Spinal cord (tissue), 10 donors: ENCODE measurements around the gene RPL18. TPM values are rescaled to one million over a fixed set of nuclear protein-coding genes. Genes with fewer than 3 reads are reported as not detected.
"Not testable (repeated sequence)": the region's sequence is repeated elsewhere in the genome, so short reads cannot be mapped to it uniquely, and the experiment has no call there.

Source experiments
- DNase-seq, 6 donors: peaks; one replicate each; pipeline versions ENCODE4 v3.0.0 to v3.0.0-alpha.2; 2013 to 2015; ENCODE audit warnings: low spot score in 6 of 6, low read depth in 4 of 6
- H3K27ac ChIP-seq: one replicate; pipeline ENCODE4 v1.5.1; 2013; ENCODE audit warnings: low read depth, low read length, control low read depth
- H3K27me3 ChIP-seq: one replicate; pipeline ENCODE4 v1.6.1; 2013; ENCODE audit warnings: low read length; ENCODE audit not compliant: control insufficient read depth, insufficient read depth
- H3K36me3 ChIP-seq: one replicate; pipeline ENCODE4 v1.6.1; 2013; ENCODE audit warnings: low read length; ENCODE audit not compliant: control insufficient read depth, insufficient read depth
- H3K4me1 ChIP-seq: one replicate; pipeline ENCODE4 v1.6.1; 2013; ENCODE audit warnings: low read length; ENCODE audit not compliant: control insufficient read depth, insufficient read depth
- H3K4me3 ChIP-seq: one replicate; pipeline ENCODE4 v1.5.1; 2013; ENCODE audit warnings: low read depth, low read length, control low read depth
- H3K9me3 ChIP-seq: one replicate; pipeline ENCODE4 v1.6.1; 2013; ENCODE audit warnings: low read length; ENCODE audit not compliant: control insufficient read depth, insufficient read depth
- WGBS: methylation state at CpG from one replicate; pipeline ENCODE4 v1.1.5; 2013; ENCODE audit warnings: missing lambda C conversion rate; ENCODE audit not compliant: insufficient coverage; 5-methylcytosine and 5-hydroxymethylcytosine counted together
- polyA plus RNA-seq, 2 donors: library from polyadenylated mRNA; unstranded; fragments of 120-200 nt; gene quantifications; one replicate each; pipeline ENCODE4 v1.2.1, GENCODE V29; 2013; ENCODE audit not compliant: insufficient read length in 2 of 2
- total RNA-seq, 2 donors: library from RNA; depleted of rRNA in 1 of 2; stranded (reverse); fragments of 120-200 nt in 1 of 2; fragments of >200 nt in 1 of 2; gene quantifications; one replicate each; pipeline versions ENCODE4 v1.2.3 to v1.2.4, GENCODE V29; 2013 to 2014
- donor health status: healthy.

The RPL18 gene
- total and polyA plus RNA-seq, 4 donors, result 747 to 1,623 (median 1,033) TPM

GRCh38 chr19:48595171-48595570 lies 23.8 kb downstream of the RPL18 start:
- H3K4me3 ChIP-seq, result no peak overlapping the region
- no peaks in the 10 kb centered on the region for H3K27me3 ChIP-seq
- no peaks in the 10 kb centered on the region for H3K9me3 ChIP-seq
- WGBS, result 93% methylated on average over 9 of the region's 9 CpGs
- no peak overlapping the region for H3K27ac ChIP-seq
- DNase-seq, result no peak
- no peaks in the 10 kb centered on the region for H3K36me3 ChIP-seq
- H3K4me1 ChIP-seq, result no peaks in the 10 kb centered on the region

GRCh38 chr19:48591021-48591420 lies 28.0 kb downstream of the RPL18 start:
- no peak for DNase-seq
- no peaks in the 10 kb centered on the region for H3K36me3 ChIP-seq
- 80% methylated on average over 3 of the region's 5 CpGs for WGBS
- no peak overlapping the region for H3K4me3 ChIP-seq
- H3K4me1 ChIP-seq, result peaks cover 12% of the 10 kb centered on the region
- H3K27me3 ChIP-seq, result peaks cover 5% of the 10 kb centered on the region
- H3K9me3 ChIP-seq, result no peaks in the 10 kb centered on the region
- no peak overlapping the region for H3K27ac ChIP-seq

DNA sequence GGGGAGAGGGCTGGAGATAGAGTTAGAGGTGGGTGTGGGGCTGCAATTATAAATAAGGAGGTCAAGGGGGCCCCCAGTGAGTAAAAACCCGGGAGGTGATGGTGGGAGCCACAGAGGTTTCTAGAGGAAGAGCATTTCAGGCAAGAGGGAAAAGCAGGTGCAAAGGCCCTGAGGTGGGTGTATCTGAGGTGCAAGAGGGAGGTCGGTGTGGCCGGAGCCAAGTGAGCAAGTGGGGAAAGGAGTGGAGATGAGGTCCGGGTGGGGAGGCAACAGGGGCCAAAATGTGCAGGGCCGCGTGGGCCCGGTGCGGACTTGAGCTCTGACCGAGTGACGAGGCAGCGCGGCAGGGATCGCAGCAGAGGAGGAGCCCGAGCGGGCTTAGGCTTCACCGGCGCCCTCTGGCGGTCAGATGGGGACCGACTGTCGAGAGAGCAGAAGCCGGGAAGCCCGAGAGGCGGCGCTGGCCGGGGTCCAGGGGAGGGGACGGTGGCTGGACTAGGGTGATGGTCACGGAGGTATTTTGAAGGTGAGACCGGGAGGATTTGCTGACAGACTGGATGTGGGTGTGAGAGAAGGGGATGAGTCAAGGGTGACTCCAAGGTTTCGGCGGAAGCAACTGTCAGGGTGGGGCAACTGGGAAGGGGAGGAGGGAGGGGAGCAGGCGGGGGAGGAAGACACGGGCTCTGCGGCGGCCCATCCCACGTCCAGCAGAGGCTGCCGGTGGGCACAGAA lies 30.1 kb downstream of the RPL18 start:
- peak in 5 of 6 donors; percentile 26 to 89 (median 64) for DNase-seq
- Histone ChIP-seq H3K4me3 (peak overlapping the region; percentile 22), H3K9me3 (no peaks in the 10 kb centered on the region), H3K27ac (no peak overlapping the region), H3K4me1 (peaks cover 16% of the 10 kb centered on the region), H3K27me3 (peaks cover 5% of the 10 kb centered on the region), H3K36me3 (no peaks in the 10 kb centered on the region)
- 4% methylated on average over 35 of the region's 36 CpGs for WGBS

GRCh38 chr19:48587387-48587786 lies 31.6 kb downstream of the RPL18 start:
- Histone ChIP-seq H3K4me3 (no peak overlapping the region), H3K27me3 (peaks cover 5% of the 10 kb centered on the region), H3K27ac (no peak overlapping the region), H3K36me3 (no peaks in the 10 kb centered on the region), H3K9me3 (no peaks in the 10 kb centered on the region), H3K4me1 (peaks cover 16% of the 10 kb centered on the region)
- WGBS, result 83% methylated on average over 1 of the region's 3 CpGs
- DNase-seq, result no peak

- no CpG with 5 or more reads among the region's 2 CpGs for WGBS
Measured at GRCh38 chr19:48582168-48582567, 36.8 kb downstream of the RPL18 start.

DNA sequence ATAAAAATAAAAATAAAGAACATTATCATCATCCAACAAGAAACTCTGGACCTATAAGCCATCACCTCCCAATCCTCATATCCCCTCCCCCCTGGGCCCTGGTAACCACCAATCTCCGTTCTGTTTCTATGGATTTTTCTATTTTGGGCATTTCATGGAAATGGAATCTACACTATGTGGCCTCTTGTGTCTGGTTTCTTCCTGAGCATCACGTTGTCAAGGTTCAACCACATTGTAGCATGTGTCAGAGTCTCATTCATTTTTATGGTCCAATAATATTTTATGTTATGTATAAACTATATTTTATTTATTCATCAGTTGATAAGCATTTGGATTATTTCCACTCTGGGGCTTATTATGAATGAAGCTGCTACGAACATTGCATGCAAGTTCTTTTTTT lies 40.1 kb downstream of the RPL18 start:
- H3K9me3 ChIP-seq, result no peaks in the 10 kb centered on the region
- no CpG with 5 or more reads among the region's 3 CpGs for WGBS
- no peak overlapping the region for H3K4me3 ChIP-seq
- no peaks in the 10 kb centered on the region for H3K4me1 ChIP-seq
- DNase-seq, result no peak
- H3K36me3 ChIP-seq, result no peaks in the 10 kb centered on the region
- no peak overlapping the region for H3K27ac ChIP-seq
- no peaks in the 10 kb centered on the region for H3K27me3 ChIP-seq

More at GRCh38 chr19:48582168-48582567, 36.8 kb downstream of the RPL18 start:
- no peak for DNase-seq
- no peaks in the 10 kb centered on the region for H3K27me3 ChIP-seq
- H3K4me3 ChIP-seq, result no peak overlapping the region
- H3K36me3 ChIP-seq, result no peaks in the 10 kb centered on the region
- H3K9me3 ChIP-seq, result no peaks in the 10 kb centered on the region
- no peak overlapping the region for H3K27ac ChIP-seq
- H3K4me1 ChIP-seq, result peaks cover 4% of the 10 kb centered on the region

- H3K27me3 ChIP-seq, H3K4me1 ChIP-seq, H3K36me3 ChIP-seq, H3K4me3 ChIP-seq, H3K27ac ChIP-seq, H3K9me3 ChIP-seq, DNase-seq: not testable (repeated sequence)
- WGBS, result 95% methylated on average over 3 of the region's 7 CpGs
Measured at GRCh38 chr19:48577908-48578307, 41.1 kb downstream of the RPL18 start.

- no peak overlapping the region for H3K27ac ChIP-seq
- H3K4me3 ChIP-seq, result no peak overlapping the region
- WGBS, result 93% methylated on average over 5 of the region's 23 CpGs
- H3K4me1 ChIP-seq, result no peaks in the 10 kb centered on the region
- H3K27me3 ChIP-seq, result no peaks in the 10 kb centered on the region
- no peaks in the 10 kb centered on the region for H3K9me3 ChIP-seq
- no peak for DNase-seq
- H3K36me3 ChIP-seq, result no peaks in the 10 kb centered on the region
Measured at GRCh38 chr19:48575931-48576622, 42.9 kb downstream of the RPL18 start.

DNA sequence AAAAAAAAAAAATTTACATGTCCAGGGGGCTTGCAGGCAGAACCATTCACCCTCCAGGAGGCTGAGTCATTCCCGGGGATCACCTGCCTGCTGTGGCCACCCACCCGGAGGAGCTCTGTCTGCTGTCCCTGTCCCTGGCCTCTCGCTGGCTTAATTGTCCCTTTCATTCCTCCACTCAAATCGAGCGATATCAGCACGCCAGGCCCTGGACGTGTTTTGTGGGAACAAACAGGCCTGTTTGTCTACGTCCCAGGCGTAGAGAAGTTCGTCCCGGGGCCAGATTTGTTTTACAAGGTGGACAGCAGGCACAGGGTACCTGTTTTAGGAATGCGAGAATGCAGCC lies 45.8 kb downstream of the RPL18 start:
- no peak overlapping the region for H3K27ac ChIP-seq
- no peaks in the 10 kb centered on the region for H3K9me3 ChIP-seq
- DNase-seq, result no peak
- no peak overlapping the region for H3K4me3 ChIP-seq
- 36% methylated on average over 12 of the region's 12 CpGs for WGBS
- no peaks in the 10 kb centered on the region for H3K36me3 ChIP-seq
- no peaks in the 10 kb centered on the region for H3K27me3 ChIP-seq
- peaks cover 7% of the 10 kb centered on the region for H3K4me1 ChIP-seq
